Breast epithelium (tissue), 4 donors: ENCODE data around the gene MAB21L4. TPM values are rescaled to one million over a fixed set of nuclear protein-coding genes. Genes with fewer than 3 reads are reported as not detected.

Source experiments
- DNase-seq, 2 donors: peaks; one replicate each; pipeline ENCODE4 v3.0.0-alpha.2; 2019; ENCODE audit warnings: low spot score in 2 of 2
- H3K27ac ChIP-seq, 2 donors: fragments of 200-600 bp; sonication (generic) in 1 of 2; one replicate each; pipeline ENCODE4 v1.5.1; 2016 to 2019; ENCODE audit warnings: mild to moderate bottlenecking in 1 of 2
- H3K27me3 ChIP-seq, 2 donors: fragments of 200-600 bp; sonication (generic) in 1 of 2; one replicate each; pipeline versions ENCODE4 v1.5.1 to v1.6.0; 2017 to 2019; ENCODE audit warnings: control low read depth in 1 of 2, mild to moderate bottlenecking in 1 of 2
- H3K36me3 ChIP-seq: fragments of 200-600 bp; one replicate; pipeline ENCODE4 v1.5.1; 2019
- H3K4me1 ChIP-seq, 2 donors: fragments of 200-600 bp; sonication (generic); one replicate each; pipeline ENCODE4 v1.5.1; 2016 to 2019; ENCODE audit warnings: control low read depth in 1 of 2
- H3K4me3 ChIP-seq, 3 donors: fragments of 200-600 bp; sonication (generic); 1 replicate in 2 of 3; 2 replicates in 1 of 3; pipeline ENCODE4 v1.5.1; 2016 to 2019; ENCODE audit warnings: mild to moderate bottlenecking in 3 of 3, moderate library complexity in 2 of 3
- H3K9me3 ChIP-seq, 2 donors: fragments of 200-600 bp; sonication (generic) in 1 of 2; one replicate each; pipeline ENCODE4 v1.5.1; 2016 to 2019; ENCODE audit warnings: control low read depth in 1 of 2
- CTCF ChIP-seq, 3 donors: fragments of 450-650 bp; IDR thresholded peaks; one replicate each; pipeline ENCODE4 v1.5.1; 2016 to 2017; ENCODE audit warnings: antibody characterized with exemption in 3 of 3, mild to moderate bottlenecking in 3 of 3, moderate library complexity in 3 of 3
- POLR2A ChIP-seq: fragments of 450-650 bp; IDR thresholded peaks from one replicate; pipeline ENCODE4 v1.6.1; 2016; ENCODE audit warnings: antibody characterized with exemption, mild to moderate bottlenecking, moderate library complexity
- POLR2AphosphoS5 ChIP-seq, 3 donors: sonication (generic); formaldehyde crosslinking; IDR thresholded peaks; one replicate each; pipeline ENCODE4 v1.6.1; 2017; ENCODE audit warnings: antibody characterized with exemption in 3 of 3
- intact Hi-C: fragments of 100-400 bp; cut with DNase I; formaldehyde crosslinking; loops from one replicate; pipeline ENCODE4 v1.15.1; 2023; ENCODE audit warnings: low total_unique reads
- total RNA-seq, 3 donors: library from RNA; depleted of rRNA; stranded (reverse); fragments of >200 nt; gene quantifications; one replicate each; pipeline ENCODE4 v1.1.0, GENCODE V29; 2016

Gene MAB21L4
- total RNA-seq, 3 donors from 2014 or later, result 0.15 to 2.3 TPM; not detected in 1

GRCh38 chr2:240903191-240904060 is 7.5 kb upstream of the MAB21L4 start:
- DNase-seq, result no peak
- H3K27me3 ChIP-seq, result peaks cover 0 to 10% of the 10 kb centered on the region in 2 donors
- no peak overlapping the region for H3K27ac ChIP-seq
- H3K36me3 ChIP-seq, result no peaks in the 10 kb centered on the region
- no peak overlapping the region for H3K4me3 ChIP-seq
- no peaks in the 10 kb centered on the region for H3K4me1 ChIP-seq
- H3K9me3 ChIP-seq, result no peaks in the 10 kb centered on the region
- intact Hi-C loops, result no loop called here
- no peak for TF ChIP-seq POLR2AphosphoS5 (IDR thresholded peaks at IDR 0.05)
- no peak for TF ChIP-seq POLR2A
- no peak for TF ChIP-seq CTCF (IDR thresholded peaks at IDR 0.05)

- no peak overlapping the region for H3K4me3 ChIP-seq
- H3K36me3 ChIP-seq, result no peaks in the 10 kb centered on the region
- TF ChIP-seq POLR2A (no peak), POLR2AphosphoS5 (IDR thresholded peaks at IDR 0.05) (no peak), CTCF (IDR thresholded peaks at IDR 0.05) (no peak)
- no peaks in the 10 kb centered on the region for H3K9me3 ChIP-seq
- H3K27ac ChIP-seq, result no peak overlapping the region
- intact Hi-C loops, result no loop called here
- DNase-seq, result no peak
- peaks cover 0 to 10% of the 10 kb centered on the region in 2 donors for H3K27me3 ChIP-seq
- H3K4me1 ChIP-seq, result no peaks in the 10 kb centered on the region
Observed at GRCh38 chr2:240902615-240903041, 6.7 kb upstream of the MAB21L4 start.

GRCh38 chr2:240901986-240902614 is 6.1 kb upstream of the MAB21L4 start:
- DNase-seq, result no peak
- Histone ChIP-seq H3K36me3 (no peaks in the 10 kb centered on the region), H3K27me3 (peaks cover 0 to 6% of the 10 kb centered on the region in 2 donors), H3K4me1 (no peaks in the 10 kb centered on the region), H3K4me3 (no peak overlapping the region), H3K27ac (no peak overlapping the region), H3K9me3 (no peaks in the 10 kb centered on the region)
- TF ChIP-seq CTCF (IDR thresholded peaks at IDR 0.05) (no peak), POLR2AphosphoS5 (IDR thresholded peaks at IDR 0.05) (no peak), POLR2A (no peak)
- intact Hi-C loops, result no loop called here

GRCh38 chr2:240900141-240900860 is 4.3 kb upstream of the MAB21L4 start:
- Histone ChIP-seq H3K9me3 (no peaks in the 10 kb centered on the region), H3K27me3 (no peaks in the 10 kb centered on the region), H3K36me3 (no peaks in the 10 kb centered on the region), H3K27ac (no peak overlapping the region), H3K4me1 (no peaks in the 10 kb centered on the region), H3K4me3 (no peak overlapping the region)
- TF ChIP-seq CTCF (IDR thresholded peaks at IDR 0.05), result no peak
- intact Hi-C loops, result no loop called here
- no peak for DNase-seq

- Histone ChIP-seq H3K27me3 (no peaks in the 10 kb centered on the region), H3K36me3 (no peaks in the 10 kb centered on the region), H3K9me3 (no peaks in the 10 kb centered on the region), H3K4me3 (no peak overlapping the region), H3K27ac (no peak overlapping the region), H3K4me1 (no peaks in the 10 kb centered on the region)
- TF ChIP-seq CTCF (IDR thresholded peaks at IDR 0.05) (no peak), POLR2A (no peak), POLR2AphosphoS5 (IDR thresholded peaks at IDR 0.05) (no peak)
- intact Hi-C loops, result no loop called here
- DNase-seq, result no peak
Observed at GRCh38 chr2:240899468-240899865, 3.5 kb upstream of the MAB21L4 start.
